GM10248 (cell line): ENCODE data around the gene HTT.

Experiments
- CTCF ChIA-PET: fragments of 300-600 bp; sonication (Branson Sonifier 250); formaldehyde crosslinking; extraction: SDS; loops from one replicate; lab custom pipeline; 2021; ENCODE audit warnings: antibody characterized with exemption; lab: Yijun Ruan, JAX
- POLR2A ChIA-PET: fragments of 350-650 bp; sonication (Branson Sonifier 250); formaldehyde crosslinking; extraction: SDS; loops from one replicate; lab custom pipeline; 2020; ENCODE audit warnings: antibody characterized with exemption; lab: Yijun Ruan, JAX
- DNase-seq: peaks from one replicate; pipeline ENCODE4 v3.0.0; 2012; ENCODE audit errors: extremely low spot score
- CTCF ChIP-seq: IDR thresholded peaks from 2 replicates; pipeline ENCODE4 v1.5.1; 2012; ENCODE audit warnings: mild to moderate bottlenecking, low read depth; ENCODE audit errors: extremely low read depth, missing control alignments, control extremely low read depth

HTT gene

GRCh38 chr4:3226467-3226866 lies 152.0 kb downstream of the HTT start:
- CTCF ChIA-PET: interaction anchor here (1.5 to 2.3 kb wide), 3 partner anchors 12 to 18 kb away, joined by 3 to 8 read pairs (median 5); no protein-coding TSS in a partner anchor
- POLR2A ChIA-PET: no interaction called here
- no peak for DNase-seq
- no peak for TF ChIP-seq CTCF

DNA sequence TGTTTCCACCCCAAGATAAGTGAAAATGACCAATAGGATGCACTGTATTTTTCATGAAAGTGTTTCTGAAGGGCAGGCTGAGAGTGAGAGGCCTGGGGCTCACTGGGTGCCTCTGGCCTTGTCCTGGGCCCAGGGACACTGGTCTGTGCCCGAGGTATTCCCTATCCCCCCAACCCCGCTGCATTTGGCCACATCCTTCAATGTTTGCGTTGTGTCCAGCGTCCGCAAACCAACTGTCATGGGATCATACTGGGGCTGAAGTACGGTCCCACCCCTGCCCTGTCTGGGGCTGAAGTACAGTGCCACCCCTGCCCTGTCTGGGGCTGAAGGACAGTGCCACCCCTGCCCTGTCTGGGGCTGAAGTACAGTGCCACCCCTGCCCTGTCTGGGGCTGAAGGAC lies 152.5 kb downstream of the HTT start:
- CTCF ChIA-PET: interaction anchor here (1.5 to 2.3 kb wide), 2 partner anchors 12 to 16 kb away, joined by 3 to 8 read pairs; no protein-coding TSS in a partner anchor

DNA sequence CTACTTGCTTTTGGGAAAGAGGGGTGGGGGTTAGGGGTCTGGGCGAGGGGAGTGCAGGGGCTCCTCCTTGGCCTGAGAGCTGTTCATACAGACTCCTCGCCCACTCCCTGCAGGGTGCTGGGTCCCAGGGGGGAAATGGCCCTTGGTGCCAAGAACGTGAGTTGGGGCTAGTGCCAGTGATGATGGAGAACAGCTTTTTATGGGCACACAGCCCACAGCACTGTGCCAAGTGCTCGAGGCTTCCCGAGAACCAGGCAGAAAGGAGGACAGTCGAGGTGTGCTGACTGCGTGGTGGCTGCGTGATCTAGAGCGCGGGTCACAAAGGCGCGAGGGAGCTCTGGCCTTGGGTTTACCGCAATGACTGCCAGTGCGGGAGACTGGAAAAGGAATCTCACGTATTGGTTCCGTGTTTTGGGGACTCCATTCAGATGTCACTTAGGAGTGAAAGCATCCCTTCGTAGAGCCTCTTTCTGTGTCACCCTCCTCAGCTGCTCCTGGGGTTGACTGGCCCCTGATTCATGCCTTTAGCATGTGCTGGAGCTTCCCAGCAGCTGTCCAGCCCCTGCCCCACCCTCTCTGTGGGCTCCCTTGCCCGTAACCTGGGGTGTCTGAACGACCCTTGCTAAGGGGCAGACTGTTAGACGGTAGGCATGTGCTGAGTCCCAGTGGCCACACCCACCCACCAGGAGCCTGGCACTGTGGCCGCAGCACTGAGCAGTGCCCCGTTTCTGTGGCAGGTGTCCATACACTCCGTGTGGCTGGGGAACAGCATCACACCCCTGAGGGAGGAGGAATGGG lies 153.6 kb downstream of the HTT start:
- TF ChIP-seq CTCF: no peak
- ChIA-PET CTCF (no interaction called here), POLR2A (interaction anchor here (1.0 kb wide), 1 partner anchor 13 kb away, joined by 3 read pairs; no protein-coding TSS in a partner anchor)
- no peak for DNase-seq

More for the DNA sequence above, 152.5 kb downstream of the HTT start:
- DNase-seq: no peak
- POLR2A ChIA-PET: no interaction called here
- no peak for TF ChIP-seq CTCF

DNA sequence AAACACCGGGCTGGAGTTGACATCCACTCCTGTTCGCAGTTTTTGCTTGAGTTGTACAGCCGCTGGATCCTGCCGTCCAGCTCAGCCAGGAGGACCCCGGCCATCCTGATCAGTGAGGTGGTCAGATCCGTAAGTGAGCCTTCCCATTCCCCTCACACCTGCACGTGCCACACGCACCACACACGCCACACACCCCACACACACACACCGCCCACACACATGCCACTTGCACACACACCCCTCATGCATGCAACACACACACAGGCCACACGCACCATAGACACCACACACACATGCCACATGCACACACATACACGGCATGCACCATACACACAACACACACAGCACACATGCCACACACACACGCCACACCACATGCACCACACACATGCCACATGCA lies 154.4 kb downstream of the HTT start:
- no peak for DNase-seq
- ChIA-PET CTCF (no interaction called here), POLR2A (no interaction called here)
- TF ChIP-seq CTCF: no peak

- DNase-seq: no peak
- ChIA-PET CTCF (no interaction called here), POLR2A (no interaction called here)
- TF ChIP-seq CTCF: no peak
These were observed 154.8 kb downstream of the HTT start for GRCh38 chr4:3229328-3229727.

GRCh38 chr4:3229964-3230363 lies 155.5 kb downstream of the HTT start:
- TF ChIP-seq CTCF: no peak
- ChIA-PET POLR2A (no interaction called here), CTCF (no interaction called here)
- no peak for DNase-seq

- POLR2A ChIA-PET: no interaction called here
- CTCF ChIA-PET: no interaction called here
These were observed 157.0 kb downstream of the HTT start for GRCh38 chr4:3231471-3231870.

More at GRCh38 chr4:3231471-3231870, 157.0 kb downstream of the HTT start:
- TF ChIP-seq CTCF: no peak
- DNase-seq: no peak
